Measurements from ENCODE around the gene CCNF. TPM values are rescaled to one million over a fixed set of nuclear protein-coding genes. Genes with fewer than 3 reads are reported as not detected.

Gene CCNF
- total RNA-seq, 1 donor = 4.8 TPM

GRCh38 chr16:2498531-2499253 is 69.4 kb downstream of the CCNF start:
- no peak for DNase-seq (ENCODE audit: low read depth in 2 of 3, low spot score in 2 of 3)

- DNase-seq (ENCODE audit: low read depth in 2 of 3, low spot score in 2 of 3) = no peak
Observed at GRCh38 chr16:2499454-2499853, 70.2 kb downstream of the CCNF start.

GRCh38 chr16:2499890-2500429 is 70.7 kb downstream of the CCNF start:
- no peak for DNase-seq (ENCODE audit: low read depth in 2 of 3, low spot score in 2 of 3)

GRCh38 chr16:2500430-2500917 is 71.2 kb downstream of the CCNF start:
- DNase-seq (ENCODE audit: low read depth in 2 of 3, low spot score in 2 of 3) = no peak

GRCh38 chr16:2500918-2501750 is 71.9 kb downstream of the CCNF start:
- DNase-seq (ENCODE audit: low read depth in 2 of 3, low spot score in 2 of 3) = peak; percentile 72 to 86 (median 82)

GRCh38 chr16:2501946-2502895 is 73.0 kb downstream of the CCNF start:
- no peak for DNase-seq (ENCODE audit: low read depth in 2 of 3, low spot score in 2 of 3)

- DNase-seq (ENCODE audit: low read depth in 2 of 3, low spot score in 2 of 3) = no peak
Observed at GRCh38 chr16:2505695-2506094, 76.4 kb downstream of the CCNF start.

GRCh38 chr16:2507052-2507659 is 77.9 kb downstream of the CCNF start:
- peak in 2 of 3 donors; percentile 75 to 79 for DNase-seq (ENCODE audit: low read depth in 2 of 3, low spot score in 2 of 3)

- DNase-seq (ENCODE audit: low read depth in 2 of 3, low spot score in 2 of 3) = no peak
Observed at GRCh38 chr16:2507665-2508064, 78.4 kb downstream of the CCNF start.

Small RNA genes within 50 kb of the gene (small RNA-seq; reads per million reads assigned to genes)
- not detected for gene MIR6768

Other genes starting within 250 kb of the CCNF start
- under 0.01 TPM for gene CASKIN1, start 232.8 kb upstream of the CCNF start, total RNA-seq
- gene MLST8, start 224.0 kb upstream of the CCNF start, total RNA-seq = 87.5 TPM
- gene BRICD5, start 218.6 kb upstream of the CCNF start, total RNA-seq = 1.3 TPM
- gene PGP, start 214.6 kb upstream of the CCNF start, total RNA-seq = 12.9 TPM
- 52.0 TPM for gene E4F1, start 205.9 kb upstream of the CCNF start, total RNA-seq
- gene DNASE1L2, start 193.0 kb upstream of the CCNF start, total RNA-seq = 0.54 TPM
- 53.9 TPM for gene ECI1, start 177.9 kb upstream of the CCNF start, total RNA-seq
- gene RNPS1, start 161.3 kb upstream of the CCNF start, total RNA-seq = 144 TPM
- 8.1 TPM for gene ABCA3, start 88.7 kb upstream of the CCNF start, total RNA-seq
- 6.2 TPM for gene TEDC2, start 30.7 kb downstream of the CCNF start, total RNA-seq
- under 0.01 TPM for gene NTN3, start 41.9 kb downstream of the CCNF start, total RNA-seq
- gene TBC1D24, start 45.7 kb downstream of the CCNF start, total RNA-seq = 21.5 TPM
- 80.8 TPM for gene ATP6V0C, start 84.5 kb downstream of the CCNF start, total RNA-seq
- gene AMDHD2, start 90.9 kb downstream of the CCNF start, total RNA-seq = 41.5 TPM
- gene CEMP1, start 102.0 kb downstream of the CCNF start, total RNA-seq = 0.27 TPM
- 21.5 TPM for gene PDPK1, start 108.6 kb downstream of the CCNF start, total RNA-seq

Data from hematopoietic multipotent progenitor cell (in vitro differentiated cells).